Thoracic aorta (tissue), 2 donors: ENCODE results near the gene ZNF750. TPM values are rescaled to one million over a fixed set of nuclear protein-coding genes. Genes with fewer than 3 reads are reported as not detected.

ENCODE experiments used
- ATAC-seq: fragments of 150-250 bp; one replicate; pipeline ENCODE4 v1.8.0; 2017; ENCODE audit warnings: low read depth; ENCODE audit not compliant: insufficient number of reproducible peaks, low FRiP score
- DNase-seq: peaks from one replicate; pipeline ENCODE4 v3.0.0-alpha.2; 2020; ENCODE audit warnings: low spot score
- H3K27ac ChIP-seq, 2 donors: fragments of 200-600 bp; sonication (generic); 1 replicate in 1 of 2; 2 replicates in 1 of 2; pipeline ENCODE4 v1.5.1; 2016; ENCODE audit warnings: mild to moderate bottlenecking in 2 of 2, moderate library complexity in 2 of 2
- H3K27me3 ChIP-seq: fragments of 200-600 bp; sonication (generic); replicated peaks from 2 replicates; pipeline ENCODE4 v1.6.0; 2016; ENCODE audit warnings: mild to moderate bottlenecking; ENCODE audit not compliant: insufficient read depth
- H3K36me3 ChIP-seq: fragments of 200-600 bp; sonication (generic); one replicate; pipeline ENCODE4 v1.5.1; 2016
- H3K4me1 ChIP-seq, 2 donors: fragments of 200-600 bp; sonication (generic); 1 replicate in 1 of 2; 2 replicates in 1 of 2; pipeline versions ENCODE4 v1.5.1 to v1.6.0; 2016; ENCODE audit warnings: low read depth in 2 of 2, mild to moderate bottlenecking in 1 of 2; ENCODE audit not compliant: control insufficient read depth in 1 of 2
- H3K4me3 ChIP-seq: fragments of 200-600 bp; sonication (generic); 2 replicates; pipeline ENCODE4 v1.5.1; 2016; ENCODE audit warnings: mild to moderate bottlenecking
- H3K9me3 ChIP-seq: fragments of 200-600 bp; sonication (generic); 2 replicates; pipeline ENCODE4 v1.5.1; 2016
- CTCF ChIP-seq: fragments of 200-600 bp; sonication (generic); IDR thresholded peaks from one replicate; pipeline ENCODE4 v1.5.1; 2019; ENCODE audit warnings: antibody characterized with exemption
- total RNA-seq, 2 donors: library from RNA; depleted of rRNA; stranded (reverse); fragments of >200 nt; gene quantifications; one replicate each; pipeline versions ENCODE4 v1.1.0 to v1.2.3, GENCODE V29; 2016

Gene ZNF750
- total RNA-seq, 2 donors from 2014 or later = not detected

- ATAC-seq = no peak
- Histone ChIP-seq H3K9me3 (no peaks in the 10 kb centered on the region), H3K4me3 (no peak overlapping the region), H3K27ac (no peak overlapping the region), H3K27me3 (no peaks in the 10 kb centered on the region), H3K36me3 (no peaks in the 10 kb centered on the region), H3K4me1 (no peaks in the 10 kb centered on the region)
- no peak for TF ChIP-seq CTCF
- no peak for DNase-seq
These were observed 4.7 kb downstream of the ZNF750 start for GRCh38 chr17:82835122-82835521.

GRCh38 chr17:82832881-82833475 is 6.8 kb downstream of the ZNF750 start:
- H3K36me3 ChIP-seq = no peaks in the 10 kb centered on the region
- no peaks in the 10 kb centered on the region for H3K4me1 ChIP-seq
- no peak overlapping the region for H3K27ac ChIP-seq
- no peak for DNase-seq
- no peak for ATAC-seq
- no peaks in the 10 kb centered on the region for H3K9me3 ChIP-seq
- TF ChIP-seq CTCF = no peak
- no peak overlapping the region for H3K4me3 ChIP-seq
- no peaks in the 10 kb centered on the region for H3K27me3 ChIP-seq

- Histone ChIP-seq H3K4me3 (no peak overlapping the region), H3K27ac (no peak overlapping the region), H3K36me3 (no peaks in the 10 kb centered on the region), H3K27me3 (no peaks in the 10 kb centered on the region), H3K9me3 (no peaks in the 10 kb centered on the region), H3K4me1 (no peaks in the 10 kb centered on the region)
- DNase-seq = no peak
- no peak for TF ChIP-seq CTCF
- ATAC-seq = no peak
These were observed 7.4 kb downstream of the ZNF750 start for GRCh38 chr17:82832411-82832810.

- DNase-seq (no peak), ATAC-seq (no peak)
- H3K4me1 ChIP-seq = no peaks in the 10 kb centered on the region
- no peak for TF ChIP-seq CTCF
- H3K9me3 ChIP-seq = no peaks in the 10 kb centered on the region
- H3K27me3 ChIP-seq = no peaks in the 10 kb centered on the region
- H3K4me3 ChIP-seq = no peak overlapping the region
- no peaks in the 10 kb centered on the region for H3K36me3 ChIP-seq
- H3K27ac ChIP-seq = no peak overlapping the region
These were observed 8.0 kb downstream of the ZNF750 start for GRCh38 chr17:82831818-82832200.

- Histone ChIP-seq H3K27ac (no peak overlapping the region), H3K27me3 (no peaks in the 10 kb centered on the region), H3K36me3 (no peaks in the 10 kb centered on the region), H3K9me3 (no peaks in the 10 kb centered on the region), H3K4me3 (no peak overlapping the region), H3K4me1 (no peaks in the 10 kb centered on the region)
- ATAC-seq = no peak
- no peak for DNase-seq
- no peak for TF ChIP-seq CTCF
These were observed 8.6 kb downstream of the ZNF750 start for GRCh38 chr17:82831041-82831817.
